HG02981 (cell line): Measurements from ENCODE around the gene HMG20A.

Experiments used
- ATAC-seq: cut with Tn5 transposase; IDR thresholded peaks from one replicate; pipeline ENCODE4 v1.9.1; 2021; ENCODE audit warnings: mild to moderate bottlenecking, moderate library complexity; ENCODE audit not compliant: unreplicated experiment

HMG20A gene

DNA sequence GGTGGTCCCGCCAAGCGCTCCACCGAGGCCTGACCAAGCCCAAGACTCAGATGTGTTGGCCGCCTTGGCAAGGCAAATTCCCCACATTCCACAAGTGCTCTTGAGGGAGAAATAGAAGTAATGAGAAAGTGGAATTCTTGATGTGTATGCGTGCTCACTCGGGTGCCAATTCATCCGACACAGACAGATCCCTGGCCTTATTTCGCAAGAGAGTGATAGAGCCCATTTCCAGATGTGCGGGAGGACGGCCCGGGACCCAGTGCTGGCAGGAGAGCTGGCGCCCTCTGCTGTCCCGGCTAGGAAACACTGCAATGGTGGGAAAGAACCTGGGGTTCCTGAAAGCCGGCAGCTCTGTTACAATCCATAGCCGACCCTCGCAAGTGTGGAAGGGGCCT, 76.0 kb downstream of the HMG20A start:
- no peak for ATAC-seq

DNA sequence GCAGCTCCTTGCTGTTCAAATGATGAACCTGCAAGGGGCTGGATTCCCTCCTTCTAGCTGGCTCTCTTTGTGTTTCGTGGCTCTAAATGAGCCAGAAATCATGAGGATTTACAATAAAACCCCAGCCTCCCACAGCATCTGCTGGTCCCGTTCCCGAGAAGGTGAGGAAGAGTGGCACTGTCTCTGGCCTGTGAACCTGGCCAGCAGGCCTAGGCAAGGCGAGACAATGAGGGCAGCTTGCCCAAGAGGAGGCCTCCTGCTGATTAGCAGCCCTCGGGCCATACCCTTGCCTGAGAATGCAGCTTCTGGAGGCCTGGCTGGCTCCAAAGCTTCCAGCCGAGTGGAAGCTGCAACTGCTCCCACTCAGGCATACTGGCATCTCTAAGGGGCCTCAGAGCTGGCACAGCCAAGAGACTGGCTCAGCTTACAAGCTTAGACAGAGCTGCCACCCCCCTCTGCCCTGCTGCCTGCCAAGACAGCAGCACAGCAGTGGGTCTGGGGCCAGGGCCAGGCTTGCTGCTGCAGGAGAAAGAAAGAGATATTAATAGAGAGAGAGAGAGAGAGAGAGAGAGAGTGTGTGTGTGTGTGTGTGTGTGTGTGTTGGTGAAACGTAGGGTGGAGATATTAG, 76.5 kb downstream of the HMG20A start:
- no peak for ATAC-seq

DNA sequence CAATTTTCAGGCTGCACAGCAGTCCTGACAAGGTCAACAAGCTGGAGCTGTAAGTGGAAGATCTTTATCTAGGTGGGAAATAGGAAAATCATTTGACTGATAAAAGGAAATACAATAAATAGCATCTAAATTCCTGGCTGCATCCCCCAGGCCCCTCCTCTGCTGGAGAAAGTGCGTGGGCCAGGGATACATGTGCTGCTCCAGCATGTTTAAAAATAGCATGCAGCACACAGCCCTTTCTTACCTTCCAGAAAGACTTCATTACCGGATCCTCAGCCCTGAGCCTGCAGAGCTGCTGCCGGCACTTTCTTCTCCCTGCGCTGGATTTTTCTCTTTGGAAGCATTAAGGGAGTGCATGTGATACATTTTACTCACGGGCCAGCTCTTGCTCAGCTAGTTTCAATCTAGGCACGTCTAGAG, 77.3 kb downstream of the HMG20A start:
- ATAC-seq, result no peak

DNA sequence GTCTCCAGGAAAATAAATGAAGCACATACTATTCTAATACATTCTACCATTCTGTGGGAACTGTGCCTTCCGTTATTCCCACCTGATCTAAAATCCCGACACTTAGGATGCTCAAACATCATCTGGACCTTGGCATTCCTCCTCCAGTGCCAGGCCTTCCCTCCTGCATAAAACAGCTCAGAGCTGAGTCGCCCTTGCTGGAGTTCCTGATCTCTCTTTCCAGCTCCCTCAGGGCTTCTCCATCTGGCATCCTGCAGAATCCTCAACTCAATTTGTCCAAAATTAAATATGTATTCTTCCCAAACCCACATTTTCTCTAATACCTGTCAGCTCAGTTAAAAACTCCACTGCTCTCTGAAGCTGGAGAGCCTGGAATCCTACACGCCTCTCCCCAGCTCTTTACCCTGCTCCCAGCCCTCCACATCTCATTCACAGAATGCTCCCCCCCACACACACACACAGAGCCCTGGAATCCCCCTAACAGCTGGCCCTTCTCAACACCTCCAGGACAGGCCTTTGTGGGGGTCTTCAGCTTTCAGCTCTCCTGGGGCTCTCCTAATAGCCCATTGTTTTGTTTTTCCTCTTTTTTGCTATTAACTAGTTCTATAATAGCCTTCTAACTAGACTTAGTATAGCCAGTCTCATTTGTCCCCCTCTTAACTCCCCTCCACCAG, 78.5 kb downstream of the HMG20A start:
- ATAC-seq, result no peak

DNA sequence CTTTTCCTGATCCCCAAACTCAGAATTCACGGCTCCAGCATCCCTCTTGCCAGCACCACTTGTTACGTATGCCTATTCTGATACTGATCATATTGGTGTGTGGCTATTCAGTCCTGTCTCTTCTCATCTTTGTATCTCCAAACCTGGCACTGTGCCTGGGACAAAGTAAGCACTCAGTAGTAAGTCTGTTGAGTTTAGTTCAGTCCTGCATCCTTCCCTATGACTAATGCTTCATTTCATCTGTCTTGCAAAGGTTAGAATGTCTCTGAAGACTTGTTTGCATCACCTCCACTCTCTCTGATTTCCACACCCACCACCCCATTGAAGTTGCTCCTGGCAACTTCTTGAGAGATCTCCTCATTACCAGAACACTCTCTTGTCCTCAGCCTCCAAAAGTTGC, 80.3 kb downstream of the HMG20A start:
- ATAC-seq, result no peak

DNA sequence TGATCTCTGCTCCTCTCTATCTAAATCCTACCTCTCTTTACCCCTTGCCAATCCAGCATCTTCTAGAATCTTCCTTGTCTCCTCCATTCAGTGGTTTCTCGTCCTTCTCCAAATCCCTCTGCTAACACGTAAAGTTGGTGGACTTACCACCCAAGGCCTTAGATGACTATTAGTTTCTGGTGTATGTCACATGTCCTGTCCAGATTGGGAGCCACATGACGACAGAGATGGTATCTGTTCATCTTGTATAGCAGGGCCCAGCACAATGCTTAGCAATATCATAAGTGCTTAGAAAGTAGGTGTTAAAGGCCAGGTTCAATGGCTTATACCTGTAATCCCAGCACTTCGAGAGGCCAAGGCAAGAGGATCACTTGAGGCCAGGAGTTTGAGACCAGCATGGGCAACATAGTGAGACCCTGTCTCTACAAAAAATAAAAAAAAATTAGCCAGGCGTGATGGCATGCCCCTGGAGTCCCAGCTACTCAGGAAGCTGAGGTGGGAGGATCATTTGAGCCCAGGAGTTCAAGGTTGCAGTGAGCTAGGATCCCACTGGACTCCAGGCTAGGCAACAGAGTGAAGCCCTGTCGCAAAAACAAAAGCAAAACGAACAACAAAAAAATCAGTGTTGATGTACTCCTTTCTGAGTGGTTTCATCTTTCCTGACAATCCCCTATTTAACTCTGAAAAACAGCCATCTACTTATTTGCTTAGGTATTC, 81.8 kb downstream of the HMG20A start:
- ATAC-seq, result no peak

DNA sequence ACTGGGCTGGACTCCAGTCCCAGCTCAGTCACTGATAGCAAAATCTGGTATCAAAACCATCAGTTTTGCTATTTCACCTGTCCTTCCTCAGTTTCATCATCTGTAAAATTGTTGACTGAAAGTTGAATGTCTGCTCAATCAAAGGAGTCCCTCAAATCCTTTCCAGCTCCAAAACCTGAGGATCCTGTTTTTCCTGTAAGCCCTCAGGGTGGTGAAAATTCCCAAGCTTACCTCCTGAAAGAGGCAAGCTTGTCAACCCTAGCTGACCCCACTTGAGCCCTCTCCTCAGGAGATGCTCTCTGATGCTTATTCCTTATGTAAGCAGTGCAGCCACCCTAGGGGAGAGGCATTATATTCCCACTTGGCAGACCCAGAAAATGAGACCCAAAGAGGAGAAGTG, 82.6 kb downstream of the HMG20A start:
- no peak for ATAC-seq

DNA sequence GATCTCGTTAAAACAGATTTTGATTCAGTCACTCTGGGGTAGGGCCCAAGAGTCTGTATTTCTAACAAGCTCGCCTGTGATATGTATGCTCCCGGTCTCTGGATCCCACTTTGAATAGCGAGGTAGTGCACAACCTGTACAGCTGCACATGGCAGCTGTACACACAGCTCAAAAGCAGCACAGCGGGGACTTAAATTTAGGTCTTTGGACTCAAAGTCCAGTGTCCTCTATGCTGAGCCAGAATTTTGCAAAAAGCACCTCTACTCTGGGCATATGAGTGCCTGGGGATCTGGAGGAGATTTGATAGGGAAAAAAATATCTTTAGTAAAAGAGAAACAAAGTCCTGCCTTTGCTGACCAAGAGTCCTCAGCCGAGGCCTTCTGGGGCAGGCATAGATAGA, 83.1 kb downstream of the HMG20A start:
- ATAC-seq, result no peak

DNA sequence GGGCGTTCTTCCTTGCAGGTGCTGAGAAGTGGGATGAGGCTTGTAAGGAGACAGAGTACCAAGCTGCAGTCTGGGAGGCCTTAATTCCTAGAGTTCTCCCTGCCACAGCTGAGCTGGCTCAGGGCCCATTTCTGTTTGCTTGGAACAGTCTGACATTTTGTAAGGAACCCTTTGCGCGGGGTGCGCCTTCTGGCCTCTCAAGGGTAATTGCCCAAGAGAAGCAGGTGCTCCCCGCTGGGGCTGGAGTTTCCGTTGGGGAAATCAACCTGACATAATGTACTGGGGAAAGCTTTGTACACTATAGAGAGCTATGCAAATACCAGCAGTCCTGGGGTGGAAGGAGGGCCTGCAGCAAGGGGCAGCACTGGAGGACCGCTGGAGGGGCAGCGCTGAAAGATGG, 83.6 kb downstream of the HMG20A start:
- ATAC-seq, result no peak

DNA sequence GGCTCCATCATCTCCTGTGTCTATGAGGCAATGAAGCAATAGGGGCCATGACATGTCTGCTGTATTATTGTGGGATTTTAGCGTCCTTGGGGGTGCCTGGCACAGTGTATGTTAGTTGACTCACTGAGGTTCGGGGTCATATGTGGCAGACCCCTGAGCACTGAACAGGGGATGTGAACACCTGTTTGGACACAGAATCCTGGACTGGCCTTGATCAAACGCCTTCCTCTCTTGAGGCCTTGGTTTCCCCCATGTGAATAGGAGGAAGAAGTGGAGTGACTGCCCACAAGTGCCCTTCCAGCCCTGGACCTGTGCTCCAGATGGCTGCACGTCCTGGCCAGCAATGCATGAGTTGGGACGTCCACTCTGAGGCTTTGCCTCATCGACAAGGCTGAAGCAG, 84.2 kb downstream of the HMG20A start:
- no peak for ATAC-seq

DNA sequence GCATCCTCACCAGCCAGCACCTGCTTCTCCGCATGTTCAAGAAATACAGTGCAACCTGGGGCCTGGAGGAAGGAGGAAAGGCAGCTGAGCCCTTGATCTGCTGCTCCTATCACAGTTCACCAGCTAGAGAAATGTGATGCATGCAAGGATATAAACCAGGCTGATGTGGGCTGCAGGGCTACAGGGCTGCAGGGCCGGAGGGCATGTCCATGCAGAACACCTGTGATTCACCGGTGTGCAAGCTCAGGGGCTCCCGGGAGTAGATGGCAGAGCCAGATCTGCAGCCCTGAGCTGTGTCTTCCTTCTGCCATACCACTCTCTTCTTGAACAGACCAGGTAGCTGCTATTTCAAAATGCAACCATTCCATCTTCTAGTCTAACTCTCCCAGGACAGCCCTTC, 84.9 kb downstream of the HMG20A start:
- ATAC-seq, result no peak

DNA sequence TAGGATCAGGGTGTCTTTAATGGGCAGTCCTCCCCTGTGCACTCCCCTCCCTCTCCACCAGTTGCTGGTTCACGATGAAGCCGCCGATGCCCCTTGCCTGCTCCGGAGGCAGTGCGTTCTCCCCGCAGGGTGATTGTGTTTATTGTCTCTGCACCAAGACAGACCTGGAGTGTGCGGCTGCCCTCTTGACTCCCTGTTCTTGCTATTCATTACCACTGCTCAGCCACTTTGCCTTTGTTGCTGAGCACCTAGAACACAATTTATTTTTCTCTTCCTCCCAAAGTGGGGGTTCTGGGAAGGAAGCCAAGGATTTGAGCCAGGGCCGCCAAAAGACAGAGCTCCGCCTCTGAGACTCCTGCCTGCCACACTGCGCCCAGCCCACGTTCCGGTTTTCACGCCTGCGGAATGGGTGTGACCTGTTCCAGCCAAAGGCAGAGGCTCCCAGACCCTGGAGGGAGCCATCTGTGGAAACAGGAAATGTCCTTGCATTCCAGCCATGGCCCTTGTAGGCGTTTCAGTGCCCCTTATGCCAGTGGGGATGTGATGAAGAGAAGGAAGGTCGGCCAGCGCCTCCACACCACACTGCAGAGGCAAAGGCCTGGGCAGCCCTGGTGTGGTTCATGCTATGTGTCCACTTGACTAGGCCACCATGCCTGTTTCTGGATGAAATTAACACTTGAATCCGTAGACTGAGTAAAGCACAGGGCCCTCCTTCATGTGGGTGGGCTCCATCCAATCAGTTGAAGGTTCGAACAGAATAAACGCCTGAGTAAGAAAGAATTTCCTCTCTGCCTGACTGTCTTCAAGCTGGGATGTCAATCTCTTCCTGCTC, 85.8 kb downstream of the HMG20A start:
- no peak for ATAC-seq

DNA sequence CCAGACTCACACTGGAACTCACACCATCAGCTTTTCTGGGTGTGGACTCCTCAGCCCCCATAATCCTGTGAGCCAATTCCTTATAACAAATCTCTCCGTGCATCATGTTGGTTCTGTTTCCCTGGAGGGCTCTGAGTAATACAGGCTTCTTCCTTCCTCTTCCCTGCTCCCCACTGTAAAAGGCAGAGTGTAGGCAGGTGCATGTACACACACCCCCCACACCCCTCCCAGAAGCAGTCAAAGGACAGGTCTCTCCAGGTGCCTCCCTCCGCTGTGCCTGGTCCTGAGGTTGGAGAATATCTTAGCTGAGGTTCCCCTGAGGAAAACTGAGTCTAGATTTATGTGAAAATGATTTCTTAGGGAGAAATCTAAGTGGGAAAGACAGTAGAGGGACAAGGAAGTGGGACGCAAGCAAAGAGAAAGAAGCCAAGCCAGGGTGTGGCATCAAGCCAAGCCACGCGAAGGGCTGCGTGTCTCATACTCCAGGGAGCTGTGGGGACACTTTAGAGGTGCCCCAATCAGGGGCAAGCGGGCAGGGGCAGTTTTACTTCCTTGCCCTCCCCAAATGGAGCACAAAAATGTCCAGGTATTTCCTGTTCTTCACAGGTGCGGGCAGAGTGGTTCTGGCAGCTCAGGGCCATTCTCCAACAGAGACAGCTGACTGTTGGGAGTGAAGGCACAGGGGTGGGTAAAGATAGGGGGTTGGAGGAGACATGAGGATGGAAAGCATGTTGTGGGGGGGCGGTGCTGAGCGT, 86.6 kb downstream of the HMG20A start:
- no peak for ATAC-seq

DNA sequence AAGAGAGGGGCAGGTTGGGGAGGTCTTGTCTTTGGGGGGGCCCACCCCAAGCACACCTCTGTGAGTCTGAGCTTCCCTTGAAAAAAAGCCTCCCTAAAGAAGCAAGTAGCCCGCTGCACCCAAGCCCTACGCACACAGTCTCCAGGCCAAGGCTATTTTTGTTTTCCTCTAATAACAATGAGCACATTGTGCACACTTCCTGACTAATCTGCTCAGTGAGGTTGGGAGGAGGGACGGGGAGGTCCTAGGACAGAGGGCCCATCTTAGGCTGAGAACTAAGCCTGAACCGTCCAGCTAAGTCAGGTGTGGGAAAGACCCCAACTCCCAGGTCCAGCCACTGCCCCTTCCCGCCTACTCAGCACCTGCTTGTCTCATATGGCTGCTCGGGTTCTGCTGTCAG, 87.2 kb downstream of the HMG20A start:
- ATAC-seq, result no peak

DNA sequence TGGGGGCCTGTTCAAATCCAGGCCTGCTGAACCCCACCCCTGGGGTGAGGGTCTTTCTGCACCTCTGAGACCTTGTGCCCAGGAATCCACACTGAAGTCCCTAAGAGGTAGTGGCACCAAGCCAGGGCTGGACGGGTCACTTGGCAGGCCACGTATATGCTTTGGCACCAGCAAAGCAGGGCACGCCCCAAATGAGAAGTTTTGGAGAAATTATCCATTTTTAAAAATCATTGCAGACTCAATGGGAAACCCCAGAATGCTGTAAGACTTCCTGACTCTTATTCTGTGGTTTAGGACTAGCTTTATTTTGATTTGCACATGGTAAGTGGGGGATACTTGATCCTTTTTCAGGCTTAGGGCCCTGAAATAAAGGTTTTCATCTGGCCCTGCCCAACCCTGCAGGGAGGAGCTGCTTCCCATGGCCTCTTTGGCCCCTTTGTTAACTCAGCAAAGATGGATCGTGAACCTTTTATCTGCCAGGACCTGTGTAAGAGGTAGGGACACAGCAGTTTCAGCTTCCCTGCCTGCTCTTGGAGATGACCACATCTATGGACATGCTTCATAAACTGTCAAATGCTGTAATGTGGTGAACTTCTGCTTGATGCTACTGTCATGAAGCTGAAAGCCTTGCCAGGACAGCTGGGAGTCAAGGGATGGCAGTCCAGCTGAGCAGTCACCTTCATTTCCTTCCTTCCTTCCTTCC, 88.0 kb downstream of the HMG20A start:
- no peak for ATAC-seq

DNA sequence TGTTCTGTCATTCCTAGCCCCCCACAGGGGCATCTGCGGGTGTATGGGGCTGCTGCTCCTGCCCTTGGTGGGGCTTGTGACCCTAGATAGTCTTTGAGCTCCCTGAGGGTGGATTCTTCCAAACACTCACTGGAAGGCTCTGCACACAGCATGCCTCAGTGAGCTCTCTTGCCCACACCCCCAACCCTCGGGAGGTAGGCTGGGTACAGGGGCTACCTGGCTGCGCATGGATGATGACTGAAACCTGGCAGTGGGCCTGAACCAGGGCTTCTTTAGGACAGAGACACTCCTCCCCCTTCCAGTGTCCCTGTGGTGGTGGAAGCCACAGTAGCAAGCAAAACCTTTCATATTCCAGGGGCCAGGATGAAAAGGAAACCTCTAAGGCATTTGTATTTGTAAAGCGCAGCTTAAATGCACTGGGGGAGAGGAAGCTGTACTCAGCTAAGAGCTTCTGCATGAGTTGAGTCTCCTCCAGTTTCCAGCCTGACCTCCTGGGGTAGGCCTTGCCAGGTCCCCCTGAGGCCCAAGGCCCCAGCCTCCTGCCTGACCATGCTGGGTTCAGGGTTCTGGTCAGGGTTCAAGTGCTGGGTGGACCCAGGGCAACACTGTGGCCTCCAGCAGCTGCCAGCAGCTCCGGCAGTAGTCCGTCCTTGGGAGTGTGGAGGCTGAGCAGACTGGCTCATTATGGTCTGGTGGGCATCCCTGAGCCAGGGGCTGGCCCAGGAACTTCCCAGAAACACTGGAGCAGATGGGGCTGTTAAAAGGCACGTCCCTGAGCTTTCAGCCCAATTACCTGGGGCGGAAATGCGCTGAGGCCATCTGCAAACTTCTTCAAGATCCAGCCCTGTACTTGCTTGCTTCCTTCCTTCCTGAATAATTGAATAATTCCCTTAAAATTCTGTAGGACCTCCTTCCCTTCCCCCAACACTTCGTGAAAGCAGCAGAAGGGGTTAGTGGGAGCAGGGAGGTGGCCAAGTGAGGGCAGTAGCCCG, 89.7 kb downstream of the HMG20A start:
- no peak for ATAC-seq

DNA sequence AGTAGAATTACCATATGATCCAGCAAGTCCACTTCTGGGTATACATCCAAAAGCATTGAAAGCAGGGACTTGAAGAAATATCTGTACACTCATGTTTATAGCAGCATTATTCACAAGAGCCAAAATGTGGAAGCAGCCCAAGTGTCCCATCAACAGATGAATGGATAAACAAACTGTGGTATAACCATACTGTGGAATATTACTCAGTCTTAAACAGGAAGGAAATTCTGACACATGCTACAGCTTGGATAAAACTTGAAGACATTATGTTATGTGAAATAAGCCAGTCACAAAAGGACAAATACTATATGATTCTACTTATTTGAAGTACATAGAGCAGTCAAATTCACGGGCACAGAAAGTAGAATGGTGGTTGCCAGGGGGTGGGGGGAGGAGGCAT, 91.2 kb downstream of the HMG20A start:
- ATAC-seq, result no peak

DNA sequence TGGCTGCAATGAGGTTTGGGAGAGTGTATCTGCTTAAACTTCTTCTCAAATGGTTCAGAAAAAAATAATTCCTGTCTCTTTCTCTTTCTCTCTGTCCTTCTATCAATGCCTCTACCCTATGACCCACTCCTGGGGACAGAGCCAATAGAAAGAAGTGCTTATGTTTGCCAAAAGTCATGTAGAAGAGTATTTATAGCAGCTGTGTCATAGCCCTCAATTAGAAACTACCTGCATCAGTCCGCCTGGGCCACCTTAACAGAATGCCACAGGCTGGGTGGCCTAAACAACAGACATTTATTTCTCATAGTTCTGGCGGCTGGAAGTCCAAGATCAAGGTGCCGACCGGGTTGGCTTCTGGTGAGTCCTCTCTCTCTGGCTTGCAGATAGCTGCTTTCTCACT, 92.5 kb downstream of the HMG20A start:
- ATAC-seq, result no peak
